C4-2B (cell line): ENCODE results near the gene MORN1.

Source experiments
- CTCF ChIP-seq: fragments of 450-650 bp; conservative IDR thresholded peaks from 2 replicates; pipeline ENCODE4 v1.5.1; 2017; ENCODE audit warnings: mild to moderate bottlenecking
- ZFX ChIP-seq: fragments of 450-650 bp; IDR thresholded peaks from 2 replicates; pipeline ENCODE4 v1.6.1; 2017

- TF ChIP-seq CTCF (no peak), ZFX (no peak)
Observed at GRCh38 chr1:2415337-2415736, 24.0 kb upstream of the MORN1 start.
